GM12864 (cell line): ENCODE results near the gene CALM3.

ENCODE experiments used
- DNase-seq: peaks from one replicate; pipeline ENCODE4 v3.0.0-alpha.2; 2011; ENCODE audit warnings: low read depth
- H3K4me3 ChIP-seq: 2 replicates; pipeline ENCODE4 v1.5.1; 2011; ENCODE audit warnings: mild to moderate bottlenecking, low read depth, low read length, control low read depth
- CTCF ChIP-seq: IDR thresholded peaks from 2 replicates; pipeline ENCODE4 v1.5.1; 2011; ENCODE audit warnings: low read depth, mild to moderate bottlenecking, moderate library complexity, low read length, control low read depth, inconsistent platforms; ENCODE audit errors: missing control alignments

CALM3 gene

GRCh38 chr19:46637224-46637623, 36.1 kb downstream of the CALM3 start:
- DNase-seq, result no peak
- TF ChIP-seq CTCF, result no peak
- no peak overlapping the region for H3K4me3 ChIP-seq

- H3K4me3 ChIP-seq, result peak overlapping the region; percentile 48
- TF ChIP-seq CTCF, result no peak
- DNase-seq, result no peak
These were observed 38.4 kb downstream of the CALM3 start for GRCh38 chr19:46639358-46640182.

- H3K4me3 ChIP-seq, result no peak overlapping the region
- no peak for DNase-seq
- no peak for TF ChIP-seq CTCF
These were observed 39.5 kb downstream of the CALM3 start for GRCh38 chr19:46640656-46641055.

GRCh38 chr19:46644720-46645119, 43.6 kb downstream of the CALM3 start:
- no peak overlapping the region for H3K4me3 ChIP-seq
- no peak for DNase-seq
- no peak for TF ChIP-seq CTCF

- no peak overlapping the region for H3K4me3 ChIP-seq
- TF ChIP-seq CTCF, result no peak
- DNase-seq, result no peak
These were observed 45.3 kb downstream of the CALM3 start for GRCh38 chr19:46646402-46646801.

- DNase-seq, result no peak
- no peak for TF ChIP-seq CTCF
- no peak overlapping the region for H3K4me3 ChIP-seq
These were observed 47.2 kb downstream of the CALM3 start for GRCh38 chr19:46648060-46648960.
